Stimulated activated CD8-positive, alpha-beta memory T cell treated with anti-CD3 and anti-CD28 coated beads, Interleukin-15, amount 100 ng/mL, for 4 hours (primary cell): ENCODE data around the gene ISLR.
"Not testable (repeated sequence)": the region's sequence is repeated elsewhere in the genome, so short reads cannot be mapped to it uniquely, and the experiment has no call there.

ENCODE experiments used
- DNase-seq, 2 donors: peaks; one replicate each; pipeline ENCODE4 v3.0.0-alpha.2; 2020; ENCODE audit warnings: low read depth in 2 of 2

ISLR gene

DNA sequence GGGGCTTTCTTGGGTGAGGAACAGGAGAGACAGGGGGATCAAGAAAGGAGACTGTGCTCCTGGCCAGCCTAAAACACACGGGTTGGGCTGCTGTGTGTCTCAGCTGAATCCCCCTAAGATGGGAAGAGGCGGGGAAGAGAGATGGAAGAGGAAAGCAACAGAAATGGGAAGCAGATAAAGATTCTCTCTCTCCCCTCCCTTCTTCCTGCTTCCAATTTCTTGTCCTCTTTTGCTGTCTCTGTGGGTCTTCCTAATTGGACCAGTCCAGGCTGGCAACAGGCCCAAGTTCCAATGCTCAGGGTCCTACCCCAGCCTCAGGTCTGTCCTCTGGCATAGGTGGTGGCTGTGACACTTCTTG lies 36.0 kb upstream of the ISLR start:
- DNase-seq: no peak

DNA sequence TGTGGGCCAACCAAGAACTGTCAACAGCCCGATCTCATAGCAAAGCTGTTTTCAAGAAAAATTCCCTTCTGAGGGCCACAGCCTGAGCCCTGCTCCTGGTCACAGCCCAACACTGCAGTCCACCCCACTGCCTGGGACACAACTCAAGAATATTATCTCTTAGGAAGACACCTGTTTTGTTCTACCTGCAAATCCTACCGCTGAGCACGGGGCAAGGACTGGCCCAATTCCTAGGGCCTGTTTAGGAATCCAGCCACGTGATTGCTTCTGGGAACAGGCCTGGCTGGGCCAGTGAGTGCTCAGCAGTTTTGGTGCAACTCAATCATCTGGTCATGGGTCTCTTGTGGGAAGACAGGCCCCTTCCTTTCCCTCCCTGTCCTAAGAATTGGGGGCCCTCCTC lies 34.9 kb upstream of the ISLR start:
- no peak for DNase-seq

DNA sequence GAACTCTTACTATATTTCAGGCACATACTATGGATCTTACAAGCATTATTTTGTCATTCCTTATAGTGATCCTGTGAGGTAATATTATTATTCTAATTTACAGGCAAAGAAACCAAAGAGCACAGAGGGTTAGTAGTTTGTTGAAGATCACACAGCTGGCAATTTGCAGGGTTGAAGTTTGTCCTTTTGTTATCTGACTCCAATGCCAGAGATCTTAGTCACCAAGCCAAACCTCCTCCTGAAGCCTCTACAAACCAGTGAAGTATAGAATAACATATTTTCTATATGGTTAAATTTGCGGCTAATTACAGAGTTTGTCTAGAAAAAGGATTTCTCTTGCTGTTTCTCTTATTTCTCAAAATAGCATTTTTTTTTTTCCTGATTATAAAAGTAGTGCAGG lies 31.9 kb upstream of the ISLR start:
- no peak for DNase-seq

DNA sequence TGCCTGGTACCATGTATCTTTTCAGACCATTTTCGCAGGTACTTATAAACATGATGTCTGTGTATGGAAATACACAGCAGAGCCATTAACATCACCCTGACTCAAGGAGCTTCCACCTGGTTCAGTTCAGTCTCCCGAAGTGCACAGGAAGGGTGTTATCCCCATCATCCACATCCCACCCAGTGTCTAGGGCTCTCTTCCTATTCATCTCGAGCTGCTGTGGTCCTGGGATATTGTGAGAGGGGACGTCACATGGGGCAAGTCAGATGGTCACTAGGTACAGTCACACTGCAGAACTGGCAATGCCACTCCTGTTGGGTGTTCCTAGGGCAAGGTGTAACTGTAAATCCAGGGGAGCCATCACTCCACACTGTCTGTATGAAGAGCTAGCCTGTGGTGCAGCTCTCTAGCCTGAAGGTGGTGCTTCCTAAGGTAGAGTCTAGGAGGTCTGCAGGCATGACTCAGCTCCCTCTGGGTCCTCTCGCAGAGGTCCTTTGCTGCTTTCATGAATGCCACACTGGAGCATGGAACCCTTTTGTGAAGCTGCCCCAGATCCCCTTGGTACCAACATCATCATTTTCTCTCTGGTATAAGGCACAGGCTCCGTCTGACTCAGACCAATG lies 29.2 kb upstream of the ISLR start:
- DNase-seq: no peak

DNA sequence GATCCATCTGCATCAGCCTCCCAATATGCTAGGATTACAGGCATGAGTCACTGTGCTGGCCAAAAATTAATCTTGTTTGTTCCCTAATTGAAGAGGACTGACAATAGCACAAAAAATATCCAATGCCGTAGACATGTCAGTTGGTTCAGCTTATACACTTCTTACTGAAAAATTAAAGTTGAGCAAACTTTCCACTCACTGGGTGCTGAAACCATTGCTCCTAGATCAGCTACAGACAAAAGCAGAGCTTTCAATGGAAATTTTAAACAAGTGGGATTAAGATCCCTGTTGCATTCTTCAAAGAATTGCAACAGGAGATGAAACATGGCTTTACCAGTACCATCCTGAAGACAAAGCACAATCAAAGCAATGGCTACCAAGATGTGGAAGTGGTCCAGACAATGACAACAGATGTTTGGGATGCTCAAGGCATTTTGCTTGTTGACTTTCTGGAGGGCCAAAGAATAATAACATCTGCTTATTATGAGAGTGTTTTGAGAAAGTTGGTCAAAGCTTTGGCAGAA lies 27.2 kb upstream of the ISLR start:
- no peak for DNase-seq

DNA sequence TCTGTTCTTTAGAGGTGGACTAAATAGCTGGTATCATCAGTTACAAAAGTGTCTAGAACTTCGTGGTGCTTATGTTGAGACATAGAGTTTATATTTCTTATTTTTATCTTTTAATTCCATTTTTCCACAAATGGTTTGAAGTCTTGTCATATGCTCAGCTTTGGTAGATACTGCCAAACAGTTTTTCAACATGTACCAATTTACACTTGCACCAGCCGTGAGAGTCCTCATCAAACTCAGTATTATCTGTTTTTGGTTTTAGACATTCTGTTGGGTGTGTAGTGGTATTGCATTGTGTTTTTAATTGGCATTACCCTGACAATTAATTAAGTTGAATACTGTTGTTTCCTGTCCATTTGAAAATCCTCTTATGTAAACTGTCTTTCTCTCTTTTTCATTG lies 26.5 kb upstream of the ISLR start:
- no peak for DNase-seq

DNA sequence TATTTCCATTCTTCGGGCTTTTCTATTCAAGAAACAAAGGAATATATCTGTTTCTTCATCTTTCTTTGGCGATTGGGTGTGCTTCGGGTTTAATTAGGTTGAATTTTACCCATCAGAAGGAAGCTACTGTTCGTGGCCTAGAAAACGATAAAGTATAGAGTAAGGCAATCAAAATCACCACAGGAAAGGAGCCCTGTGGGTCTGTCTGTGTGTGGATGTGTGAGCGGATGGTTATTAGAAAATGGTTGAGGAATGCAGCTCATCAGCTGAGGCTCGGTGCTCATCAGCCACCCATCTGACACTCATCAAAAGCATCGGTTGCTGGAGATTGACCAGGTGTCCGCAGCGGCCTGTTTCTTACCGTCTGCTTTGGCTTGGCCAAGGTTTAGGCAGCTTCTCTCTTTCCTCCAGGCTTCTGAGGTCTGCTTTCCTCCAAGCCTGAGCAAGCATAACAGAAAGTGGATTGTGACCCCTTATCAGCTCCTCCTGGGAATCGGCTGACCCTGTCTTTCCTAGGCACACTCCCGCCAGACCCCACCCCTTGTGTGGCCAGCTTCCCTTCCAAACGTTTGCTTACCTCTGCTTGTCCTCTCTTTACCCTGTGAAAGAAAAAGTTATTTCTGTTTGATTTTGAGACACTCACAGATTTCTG lies 17.6 kb upstream of the ISLR start:
- DNase-seq: no peak

DNA sequence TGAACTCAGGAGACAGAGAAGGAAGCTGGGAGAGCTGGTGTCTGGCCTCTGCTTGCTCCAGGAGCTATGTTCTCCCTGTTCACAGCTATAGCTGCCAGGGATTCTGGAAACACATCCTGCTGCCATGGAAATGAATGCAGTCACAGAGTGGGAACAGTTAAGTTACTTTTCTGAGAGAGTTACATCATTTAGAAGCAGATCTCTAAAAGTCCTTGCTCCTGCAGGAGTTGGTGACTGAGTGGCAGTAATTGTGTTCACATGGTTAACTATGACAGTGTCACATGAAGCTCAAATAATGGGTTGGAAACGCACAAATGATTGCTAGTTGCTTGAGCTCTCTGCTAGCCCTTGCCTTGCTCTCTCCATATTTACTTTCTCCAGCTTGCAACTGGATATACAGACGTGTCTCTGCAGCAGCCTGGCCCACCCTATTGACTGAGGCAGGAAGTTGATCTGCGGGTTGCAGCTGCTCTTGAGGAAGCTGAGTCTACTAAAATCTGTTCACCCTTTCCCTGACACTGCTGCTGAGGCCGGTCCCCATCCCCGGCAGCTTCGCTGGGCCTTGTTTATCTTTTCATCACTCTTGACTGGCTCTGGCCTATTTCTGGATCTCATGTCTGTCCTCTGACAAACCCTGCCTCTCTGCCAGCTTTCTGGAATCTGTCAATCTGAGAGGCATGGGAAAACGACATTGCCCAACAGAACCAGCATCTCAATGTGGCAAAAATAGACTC lies 16.7 kb upstream of the ISLR start:
- no peak for DNase-seq

DNA sequence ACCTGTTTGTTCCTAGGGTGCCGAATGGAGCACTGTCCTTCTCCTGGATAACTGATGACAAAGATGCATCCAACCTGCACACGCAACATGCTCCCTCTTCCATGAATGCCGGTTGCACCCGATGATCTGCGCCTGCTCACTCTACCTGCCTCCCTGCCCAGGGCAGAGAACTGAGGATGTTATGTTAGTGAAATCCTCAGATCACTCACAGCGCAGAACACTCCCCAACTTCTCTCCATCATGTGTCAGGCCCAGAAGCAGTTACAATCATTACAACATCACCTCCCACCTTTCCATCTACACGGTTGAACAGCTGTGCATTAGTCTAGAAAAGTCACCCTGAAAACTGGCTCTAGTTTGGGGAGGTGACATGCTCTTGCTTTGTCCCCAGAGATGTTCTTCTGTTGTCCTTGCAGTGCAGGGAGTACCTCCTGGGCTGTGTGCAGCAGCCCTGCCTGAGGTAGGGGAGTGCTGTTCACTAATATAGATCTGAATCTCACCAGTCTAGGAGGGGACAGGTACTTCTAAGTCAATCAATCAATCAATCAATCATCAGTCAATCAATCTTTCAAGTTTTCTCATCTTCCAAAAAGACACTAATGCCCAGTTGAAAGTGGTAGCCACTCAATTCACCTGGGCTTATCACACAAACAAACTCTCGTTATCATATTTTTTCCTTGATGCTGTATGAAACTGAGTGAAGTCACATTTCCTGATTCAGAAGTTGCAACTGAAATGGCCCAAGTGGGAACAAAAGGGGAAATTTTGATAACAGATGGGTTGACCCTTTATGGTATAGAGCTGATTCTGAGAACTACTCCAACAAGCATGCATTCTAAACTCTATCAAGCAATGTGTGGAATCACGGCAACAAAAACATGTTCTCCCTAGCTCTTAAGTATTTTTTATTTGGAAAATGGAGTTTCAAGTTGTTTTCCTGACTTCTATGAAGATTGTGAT lies 15.4 kb upstream of the ISLR start:
- no peak for DNase-seq

DNA sequence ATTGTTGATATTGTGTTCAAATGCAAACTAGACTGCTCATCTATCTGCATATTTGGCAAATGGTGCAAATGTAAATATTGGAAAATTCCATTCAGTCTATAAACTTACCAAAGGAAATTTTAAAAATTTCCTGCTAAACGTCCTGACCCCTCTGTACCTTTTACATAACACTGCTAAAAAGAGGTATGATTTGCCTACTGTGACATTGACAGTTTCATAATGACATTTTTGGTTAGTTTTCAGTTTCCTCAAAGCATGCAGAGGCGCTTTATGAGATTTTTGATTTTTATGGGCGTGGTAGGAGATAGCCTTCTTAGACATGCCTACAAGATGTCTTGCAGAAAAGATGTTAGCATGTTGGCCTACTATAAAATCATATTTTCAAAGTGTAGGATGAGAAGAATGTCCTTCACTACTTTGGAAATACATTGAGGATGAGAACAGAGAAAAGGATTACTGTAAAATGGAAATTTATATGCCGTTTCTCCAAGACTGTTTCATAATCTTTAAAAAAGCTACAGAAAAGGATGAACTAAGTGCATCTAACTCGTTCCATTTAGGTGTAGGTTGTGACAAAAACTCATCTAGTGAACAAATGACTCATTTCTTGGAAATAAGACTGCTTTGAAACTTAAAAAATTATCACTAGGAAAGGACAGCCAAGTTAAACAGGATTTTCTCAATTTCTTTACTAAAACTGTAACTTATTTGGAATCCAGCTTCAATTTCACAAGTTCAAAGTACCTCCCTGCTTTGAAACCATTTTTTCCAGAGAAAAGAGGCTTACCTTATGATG lies 14.5 kb upstream of the ISLR start:
- DNase-seq: no peak

DNA sequence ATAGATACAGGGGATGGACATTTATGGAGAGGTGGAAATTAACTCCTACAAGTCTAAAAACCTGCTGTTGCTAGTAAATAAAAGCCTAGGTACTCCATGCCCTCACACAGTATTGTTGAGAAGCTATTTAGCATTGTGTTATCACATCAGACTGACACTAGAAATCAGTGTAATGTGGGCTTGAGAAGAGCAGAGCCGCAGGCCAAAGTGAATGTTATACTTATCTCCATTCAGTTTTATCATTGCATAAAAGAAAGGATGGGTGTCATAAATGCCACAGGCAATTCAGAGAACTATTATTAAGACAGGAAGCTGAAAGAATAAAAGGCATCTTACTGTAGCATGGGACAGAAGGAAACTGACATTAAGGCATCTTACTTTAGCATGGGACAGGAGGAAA lies 13.7 kb upstream of the ISLR start:
- DNase-seq: no peak

DNA sequence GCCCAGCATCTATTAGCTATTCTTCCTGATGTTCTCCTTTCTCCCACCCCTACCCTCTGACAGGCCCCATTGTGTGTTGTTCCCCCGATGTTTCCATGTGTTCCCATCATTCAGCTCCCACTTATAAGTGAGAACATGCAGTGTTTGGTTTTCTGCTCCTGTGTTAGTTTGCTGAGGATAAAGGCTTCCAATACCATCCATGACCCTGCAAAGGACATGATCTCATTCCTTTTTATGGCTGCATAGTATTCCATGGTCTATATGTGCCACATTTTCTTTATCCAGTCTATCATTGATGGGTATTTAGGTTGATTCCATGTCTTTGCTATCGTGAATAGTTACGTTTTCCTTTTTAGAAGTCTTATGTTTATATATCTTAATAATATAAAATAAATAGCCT lies 13.1 kb upstream of the ISLR start:
- not testable (repeated sequence) for DNase-seq

DNA sequence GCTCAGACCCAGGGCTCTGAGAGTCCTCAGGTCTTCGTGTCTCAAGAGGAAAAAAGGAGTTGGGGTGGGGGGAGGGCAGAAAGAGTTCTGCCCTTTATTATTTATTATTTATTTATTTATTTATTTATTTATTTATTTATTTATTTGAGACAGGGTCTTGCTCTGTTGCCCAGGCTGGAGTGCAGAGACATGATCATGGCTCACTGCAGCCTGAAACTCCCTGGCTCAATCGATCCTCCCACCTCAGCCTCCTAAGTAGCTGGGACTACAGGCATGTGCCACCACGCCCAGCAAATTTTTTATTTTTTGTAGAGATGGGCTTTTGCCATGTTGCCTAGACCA lies 11.3 kb upstream of the ISLR start:
- not testable (repeated sequence) for DNase-seq

DNA sequence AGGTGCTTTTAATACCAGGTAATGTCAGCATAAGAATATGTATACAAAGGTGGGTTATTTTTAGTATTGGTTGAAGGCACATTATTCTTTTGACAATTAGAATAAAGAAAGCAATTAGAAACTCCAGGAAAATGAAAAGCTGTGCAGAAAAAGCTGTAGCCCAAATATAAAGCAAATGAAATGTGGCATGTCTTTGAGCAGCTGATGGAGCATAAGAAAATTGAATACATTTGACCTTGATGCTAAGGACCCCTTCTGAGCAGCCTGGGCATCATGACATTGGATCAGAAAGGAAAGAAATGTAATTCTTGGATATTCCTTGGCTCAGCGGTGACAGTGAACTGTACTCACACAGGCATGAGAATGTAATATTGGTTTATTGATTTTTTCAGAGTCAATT lies 8.0 kb upstream of the ISLR start:
- DNase-seq: no peak

DNA sequence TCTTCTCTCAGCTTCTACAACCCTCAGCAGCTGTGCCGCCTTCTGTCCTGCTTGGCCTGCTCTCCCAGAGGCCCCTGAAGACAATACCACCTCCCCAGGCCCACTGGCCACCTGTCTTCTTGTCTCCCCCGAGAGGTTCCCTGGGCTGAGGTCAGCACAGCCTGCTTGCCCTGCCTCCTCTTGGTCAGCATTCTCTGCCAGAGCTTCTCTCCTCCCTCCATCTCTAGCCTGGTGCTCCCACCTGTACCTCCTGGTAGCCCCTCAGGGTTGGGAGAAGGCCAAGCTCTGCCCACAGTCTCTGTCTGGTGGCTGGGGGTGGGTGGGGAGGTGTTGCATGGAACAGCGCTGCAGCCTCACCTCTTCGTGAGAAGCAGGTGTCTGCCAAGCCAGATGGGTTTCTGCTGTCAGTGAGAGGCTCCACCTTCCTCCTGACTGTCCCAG lies 5.6 kb upstream of the ISLR start:
- DNase-seq: no peak

DNA sequence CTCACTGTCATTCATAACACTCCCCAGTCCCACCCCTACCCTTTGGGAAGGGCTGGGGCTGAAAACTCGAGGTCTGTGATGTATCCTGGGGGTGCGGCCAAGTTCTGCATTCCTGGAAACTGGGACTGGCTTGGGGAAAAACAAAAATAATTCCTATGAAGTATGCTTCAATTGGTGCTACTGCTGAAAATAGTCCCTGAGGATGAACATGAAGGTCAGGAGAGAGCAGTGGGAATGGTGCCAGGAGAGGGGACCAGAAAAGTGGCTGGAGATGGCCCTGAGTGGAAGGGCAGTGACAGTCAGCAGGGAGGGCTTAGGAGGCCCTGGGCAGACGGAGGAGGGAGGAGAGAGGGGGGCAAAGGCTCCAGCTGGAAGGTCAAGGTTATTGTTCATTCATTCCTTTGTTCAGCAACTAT lies 4.8 kb upstream of the ISLR start:
- DNase-seq: no peak

DNA sequence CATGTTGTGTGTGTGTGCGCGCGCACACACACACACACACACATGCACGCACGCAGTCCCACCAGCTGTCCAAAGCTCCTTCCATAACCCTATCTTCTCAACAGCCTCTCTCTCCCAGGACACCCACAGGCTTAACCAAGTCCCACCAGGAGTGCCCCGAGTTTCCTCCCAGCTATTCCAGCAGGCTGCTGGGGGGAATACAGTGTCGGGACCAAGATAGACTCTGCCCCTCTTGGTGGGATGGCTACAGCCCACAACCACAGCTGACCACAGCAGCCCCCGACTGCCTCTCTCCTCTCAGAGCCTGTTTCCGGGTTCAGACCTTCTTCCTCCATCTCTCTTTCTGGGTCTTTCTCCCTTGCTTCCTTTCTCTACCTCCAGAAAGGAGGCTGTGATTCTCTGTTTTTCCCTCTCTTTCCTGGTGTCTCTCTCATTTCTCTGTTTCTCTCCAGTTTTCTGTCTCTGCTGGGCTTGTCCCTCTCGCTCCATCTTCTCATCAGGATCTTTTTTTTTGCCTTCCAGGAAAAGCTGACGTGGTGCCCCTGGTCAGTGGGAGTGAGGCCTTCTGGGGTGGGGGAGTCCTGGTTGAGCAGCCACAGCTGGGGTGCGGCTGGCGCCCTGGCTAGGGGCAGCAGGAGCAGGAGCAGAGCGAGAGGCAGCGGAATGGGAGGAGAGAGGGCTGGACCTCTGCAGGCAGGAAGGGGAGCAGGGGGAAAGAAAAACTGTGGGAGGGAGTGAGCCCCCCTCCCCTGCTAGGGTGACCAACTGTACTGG lies 3.3 kb upstream of the ISLR start:
- DNase-seq: no peak

DNA sequence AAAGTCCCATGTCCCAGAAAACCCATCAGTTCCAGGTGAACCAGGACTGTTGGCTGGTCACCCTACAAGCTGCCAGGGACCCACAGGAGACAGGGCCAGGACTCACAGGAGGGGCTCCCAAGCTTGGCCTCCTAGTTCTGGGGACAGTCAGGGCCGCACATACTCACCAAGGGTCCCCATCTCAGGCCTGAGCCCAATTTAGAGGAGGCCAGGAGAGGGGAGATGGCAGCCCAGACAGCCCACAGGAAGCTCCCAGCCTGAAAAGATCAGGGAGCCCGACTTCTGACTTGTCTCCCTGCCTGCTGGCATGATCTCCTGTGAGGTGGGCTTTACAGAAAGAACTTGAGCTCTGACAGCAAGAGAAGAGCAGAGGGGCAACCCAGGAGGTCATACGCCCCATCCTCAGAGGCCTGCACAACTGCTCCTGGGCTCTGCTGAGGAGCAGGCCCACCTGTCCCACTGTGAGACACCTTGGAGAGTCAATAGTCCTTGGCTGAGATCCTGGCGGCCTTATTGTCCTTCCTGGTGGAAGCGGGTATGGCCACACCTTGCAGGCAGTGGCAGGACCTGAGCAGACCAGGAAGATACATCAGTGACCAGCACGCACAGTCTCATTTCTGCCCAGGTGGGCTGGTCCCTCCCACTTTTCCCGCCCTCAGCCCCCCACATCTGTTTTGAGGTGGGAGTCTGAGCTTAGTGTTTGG lies 2.5 kb upstream of the ISLR start:
- no peak for DNase-seq

DNA sequence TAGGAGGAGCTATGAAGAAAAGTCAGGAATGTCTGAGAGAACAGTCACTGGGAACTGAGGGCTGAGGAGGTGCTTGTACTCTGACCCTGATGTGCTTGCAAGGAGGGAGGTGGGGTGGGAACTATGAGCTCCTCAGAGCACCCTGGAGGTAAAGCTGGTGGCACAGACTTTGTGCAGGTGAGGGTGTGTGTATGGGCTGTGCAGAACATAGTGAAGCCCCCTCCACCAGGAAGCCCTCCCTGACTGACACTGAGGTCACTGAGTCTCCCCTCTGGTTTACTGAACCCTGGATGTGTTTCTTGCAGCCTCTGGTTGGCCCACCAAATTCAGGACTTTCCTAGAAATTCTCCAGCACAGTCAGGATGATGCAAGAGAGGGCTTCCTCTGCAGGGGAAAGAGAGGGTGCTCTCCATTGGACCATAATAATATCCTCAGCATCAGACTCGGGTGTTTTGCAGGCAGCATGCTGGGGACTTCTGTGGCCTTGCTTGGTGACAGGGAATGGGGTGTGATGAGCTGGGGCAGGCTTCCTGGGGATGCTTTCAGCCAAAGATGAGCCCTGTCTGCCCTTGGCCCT lies 1.5 kb upstream of the ISLR start:
- no peak for DNase-seq
